IMR-90 (cell line): ENCODE results near the gene LPA. TPM values are rescaled to one million over a fixed set of nuclear protein-coding genes. Genes with fewer than 3 reads are reported as not detected.

Source experiments
- ATAC-seq: fragments of 200-7000 bp; cut with Tn5 transposase; 2 replicates; pipeline ENCODE4 v1.9.1; 2020; ENCODE audit warnings: low read depth, mild to moderate bottlenecking, moderate library complexity
- BruUV-seq: library from RNA; stranded (reverse); fragments of 400-500 nt; replicated peaks from 2 replicates; lab custom pipeline; 2021; lab: Mats Ljungman, UMichigan
- CTCF ChIA-PET: fragments of 300-600 bp; formaldehyde crosslinking; extraction: SDS; loops from one replicate; lab custom pipeline; 2021; ENCODE audit warnings: antibody characterized with exemption; lab: Yijun Ruan, JAX
- POLR2A ChIA-PET: fragments of 300-600 bp; sonication (Branson Sonifier 250); formaldehyde crosslinking; loops from one replicate; lab custom pipeline; 2022; ENCODE audit warnings: antibody characterized with exemption; ENCODE audit not compliant: unreplicated experiment; lab: Charles Lee
- DNase-seq: peaks from one replicate; pipeline ENCODE4 v3.0.0; 2013
- H2AFZ ChIP-seq: replicated peaks from 2 replicates; pipeline ENCODE3; 2013; ENCODE audit warnings: low read length, mild to moderate bottlenecking; ENCODE audit not compliant: poor library complexity
- H2AK5ac ChIP-seq: 2 replicates; pipeline ENCODE4 v1.6.1; 2013; ENCODE audit warnings: low read depth, low read length, inconsistent platforms
- H2AK9ac ChIP-seq: replicated peaks from 2 replicates; pipeline ENCODE3; 2013; ENCODE audit warnings: mild to moderate bottlenecking, low read depth, low read length, moderate library complexity; ENCODE audit not compliant: poor library complexity
- H2BK120ac ChIP-seq: 2 replicates; pipeline ENCODE4 v1.6.1; 2013; ENCODE audit warnings: low read depth, low read length, inconsistent platforms
- H2BK15ac ChIP-seq: 3 replicates; pipeline ENCODE4 v1.6.1; 2013; ENCODE audit warnings: low read depth, low read length, inconsistent platforms
- H2BK20ac ChIP-seq: 2 replicates; pipeline ENCODE4 v1.6.1; 2013; ENCODE audit warnings: low read depth, mild to moderate bottlenecking, inconsistent platforms, low read length, moderate library complexity
- H2BK5ac ChIP-seq: 2 replicates; pipeline ENCODE4 v1.6.1; 2013; ENCODE audit warnings: mild to moderate bottlenecking, low read depth, low read length, inconsistent platforms; ENCODE audit not compliant: poor library complexity, severe bottlenecking
- H3K14ac ChIP-seq: replicated peaks from 2 replicates; pipeline ENCODE4 v1.6.1; 2013; ENCODE audit warnings: low read depth, low read length, inconsistent platforms
- H3K18ac ChIP-seq: 2 replicates; pipeline ENCODE4 v1.6.1; 2013; ENCODE audit warnings: low read depth, low read length, control low read depth
- H3K23ac ChIP-seq: 2 replicates; pipeline ENCODE4 v1.6.1; 2013; ENCODE audit warnings: low read depth, low read length, inconsistent platforms
- H3K27ac ChIP-seq: 2 replicates; pipeline ENCODE4 v1.5.1; 2013; ENCODE audit warnings: mild to moderate bottlenecking, control low read depth, low read length; ENCODE audit not compliant: insufficient read depth
- H3K27me3 ChIP-seq: 2 replicates; pipeline ENCODE4 v1.6.1; 2013; ENCODE audit warnings: low read length; ENCODE audit not compliant: control insufficient read depth, insufficient read depth
- H3K36me3 ChIP-seq: 2 replicates; pipeline ENCODE4 v1.6.1; 2013; ENCODE audit warnings: low read length, mixed read lengths; ENCODE audit not compliant: control insufficient read depth, insufficient read depth
- H3K4ac ChIP-seq: 2 replicates; pipeline ENCODE4 v1.6.1; 2013; ENCODE audit warnings: low read depth, low read length, inconsistent platforms
- H3K4me1 ChIP-seq: 2 replicates; pipeline ENCODE4 v1.6.1; 2013; ENCODE audit warnings: low read length, mixed read lengths; ENCODE audit not compliant: control insufficient read depth, insufficient read depth
- H3K4me2 ChIP-seq: 2 replicates; pipeline ENCODE4 v1.6.1; 2013; ENCODE audit warnings: low read depth, mild to moderate bottlenecking, control low read depth, low read length, moderate library complexity
- H3K4me3 ChIP-seq: 2 replicates; pipeline ENCODE4 v1.5.1; 2013; ENCODE audit warnings: low read depth, mild to moderate bottlenecking, control low read depth, low read length, moderate library complexity; ENCODE audit not compliant: insufficient read depth
- H3K56ac ChIP-seq: 2 replicates; pipeline ENCODE4 v1.6.1; 2013; ENCODE audit warnings: low read length, inconsistent platforms; ENCODE audit not compliant: insufficient read depth; ENCODE audit errors: extremely low read depth
- H3K79me1 ChIP-seq, 2 experiments: 2 replicates each; pipeline ENCODE4 v1.6.1; 2013; ENCODE audit warnings: low read length in 2 of 2, inconsistent platforms in 1 of 2, low read depth in 1 of 2
- H3K9ac ChIP-seq: 2 replicates; pipeline ENCODE4 v1.6.1; 2013; ENCODE audit warnings: low read depth, low read length, control low read depth
- H3K9me1 ChIP-seq: 2 replicates; pipeline ENCODE4 v1.6.1; 2013; ENCODE audit warnings: low read length, inconsistent platforms; ENCODE audit not compliant: insufficient read depth
- H3K9me3 ChIP-seq: 2 replicates; pipeline ENCODE4 v1.6.1; 2013; ENCODE audit warnings: low read length; ENCODE audit not compliant: control insufficient read depth, insufficient read depth
- H4K20me1 ChIP-seq: 2 replicates; pipeline ENCODE4 v1.6.1; 2013; ENCODE audit warnings: low read length, inconsistent platforms; ENCODE audit not compliant: insufficient read depth
- H4K5ac ChIP-seq: 2 replicates; pipeline ENCODE4 v1.6.1; 2013; ENCODE audit warnings: mild to moderate bottlenecking, low read depth, low read length, control low read depth
- H4K8ac ChIP-seq, 2 experiments: 2 replicates each; pipeline ENCODE4 v1.6.1; 2013; ENCODE audit warnings: low read depth in 2 of 2, low read length in 2 of 2, control low read depth in 1 of 2, inconsistent platforms in 1 of 2
- H4K91ac ChIP-seq: 2 replicates; pipeline ENCODE4 v1.6.1; 2013; ENCODE audit warnings: low read depth, low read length, inconsistent platforms; ENCODE audit not compliant: insufficient read depth
- CEBPB ChIP-seq: IDR thresholded peaks from 2 replicates; pipeline ENCODE4 v1.6.1; 2012; ENCODE audit warnings: low read depth, low read length, improper control_type of control experiment
- POLR2A ChIP-seq: IDR thresholded peaks from 2 replicates; pipeline ENCODE4 v1.6.1; 2012; ENCODE audit warnings: mild to moderate bottlenecking, low read depth, low read length
- RCOR1 ChIP-seq: IDR thresholded peaks from 2 replicates; pipeline ENCODE4 v1.6.1; 2012; ENCODE audit warnings: mild to moderate bottlenecking, low read length, improper control_type of control experiment; ENCODE audit not compliant: insufficient replicate concordance
- RFX5 ChIP-seq: IDR thresholded peaks from 2 replicates; pipeline ENCODE4 v1.8.0; 2012; ENCODE audit warnings: low read depth, mild to moderate bottlenecking, low read length, moderate library complexity
- USF2 ChIP-seq: fragments of 150-350 bp; IDR thresholded peaks from 2 replicates; pipeline ENCODE4 v1.6.1; 2017; ENCODE audit warnings: mild to moderate bottlenecking, antibody characterized with exemption, low read length, low read depth
- WGBS, 2 experiments: methylation state at CpG; one replicate each; pipeline versions ENCODE4 v1.1.5 to v1.1.7; 2013; ENCODE audit warnings: missing lambda C conversion rate in 2 of 2; ENCODE audit not compliant: insufficient read length in 1 of 2; ENCODE audit errors: extremely low coverage in 2 of 2; 5-methylcytosine and 5-hydroxymethylcytosine counted together
- dilution Hi-C: fragments of 300-500 bp; cut with HindIII; formaldehyde crosslinking; loops from one replicate; pipeline ENCODE4 v1.14.3; 2018; ENCODE audit warnings: low sequenced_read_pairs; ENCODE audit not compliant: unreplicated experiment
- in situ Hi-C: fragments of 300-500 bp; cut with MboI; formaldehyde crosslinking; loops from 3 replicates; pipeline ENCODE4 v1.14.3; 2019; ENCODE audit warnings: low sequenced_read_pairs, inconsistent platforms, mixed read lengths
- intact Hi-C: fragments of 100-400 bp; cut with micrococcal nuclease; formaldehyde crosslinking; loops from 2 replicates; pipeline ENCODE4 v1.10.0; 2022
- polyA plus RNA-seq, 3 experiments: library from polyadenylated mRNA; depleted of rRNA; stranded (reverse); fragments of >200 nt; gene quantifications; 2 replicates each; pipeline ENCODE4 v1.2.3, GENCODE V29; 2012; ENCODE audit warnings: low replicate concordance in 1 of 3
- total RNA-seq: library from RNA; depleted of rRNA; stranded (reverse); fragments of >200 nt; gene quantifications from 2 replicates; pipeline ENCODE4 v1.2.3, GENCODE V29; 2012

The LPA gene
- total and polyA plus RNA-seq, 2 of the 4 experiments (the other 2 are of a cell fraction): not detected

- ATAC-seq: no peak
- Histone ChIP-seq H3K36me3 (no peaks in the 10 kb centered on the region), H3K9me3 (0 out of 2 replicates have a peak, but pooled peaks cover 2% of the 10 kb centered on the region), H3K27ac (no peak overlapping the region), H3K4me3 (no peak overlapping the region), H3K79me1 (no peaks in the 10 kb centered on the region), H2BK5ac (no peak overlapping the region), H4K20me1 (no peaks in the 10 kb centered on the region), H3K9ac (no peak overlapping the region), H3K18ac (no peak overlapping the region), H3K14ac (no peak overlapping the region), H3K4me2 (no peak overlapping the region), H2AK9ac (no peak overlapping the region), H3K23ac (no peak overlapping the region), H4K5ac (no peak overlapping the region), H2AK5ac (no peak overlapping the region), H4K8ac (no peak overlapping the region), H3K4me1 (no peaks in the 10 kb centered on the region), H2BK15ac (no peak overlapping the region), H3K9me1 (no peaks in the 10 kb centered on the region), H3K27me3 (no peaks in the 10 kb centered on the region), H2BK20ac (no peak overlapping the region), H4K91ac (no peak overlapping the region), H2BK120ac (no peak overlapping the region), H2AFZ (no peak overlapping the region), H3K4ac (no peak overlapping the region), H3K56ac (no peak overlapping the region)
- no peak for TF ChIP-seq RFX5
- no peak for TF ChIP-seq POLR2A
- TF ChIP-seq RCOR1: no peak
- TF ChIP-seq USF2: no peak
- TF ChIP-seq CEBPB: no peak
- CTCF ChIA-PET: interaction anchor here (1.6 kb wide), 1 partner anchor 11 kb away, joined by 4 read pairs; no protein-coding TSS in a partner anchor
- dilution Hi-C loops: no loop called here
- POLR2A ChIA-PET: no interaction called here
- no CpG with 5 or more reads among the region's 2 CpGs for WGBS, 2 experiments
- in situ Hi-C loops: no loop called here
- DNase-seq: no peak
- BruUV-seq: no TSS peak
- intact Hi-C loops: no loop called here
Observed at GRCh38 chr6:160508599-160508998, 155.5 kb downstream of the LPA start.
